HG02571 (cell line): ENCODE measurements around the gene ARFGAP1.
"Not testable (repeated sequence)": the region's sequence is repeated elsewhere in the genome, so short reads cannot be mapped to it uniquely, and the experiment has no call there.

Experiments used
- ATAC-seq: cut with Tn5 transposase; IDR thresholded peaks from one replicate; pipeline ENCODE4 v1.9.1; 2021; ENCODE audit warnings: mild to moderate bottlenecking, moderate library complexity; ENCODE audit not compliant: unreplicated experiment

ARFGAP1 gene

GRCh38 chr20:63240004-63240403 is 32.6 kb upstream of the ARFGAP1 start:
- no peak for ATAC-seq

GRCh38 chr20:63241272-63241671 is 31.3 kb upstream of the ARFGAP1 start:
- ATAC-seq, result no peak

DNA sequence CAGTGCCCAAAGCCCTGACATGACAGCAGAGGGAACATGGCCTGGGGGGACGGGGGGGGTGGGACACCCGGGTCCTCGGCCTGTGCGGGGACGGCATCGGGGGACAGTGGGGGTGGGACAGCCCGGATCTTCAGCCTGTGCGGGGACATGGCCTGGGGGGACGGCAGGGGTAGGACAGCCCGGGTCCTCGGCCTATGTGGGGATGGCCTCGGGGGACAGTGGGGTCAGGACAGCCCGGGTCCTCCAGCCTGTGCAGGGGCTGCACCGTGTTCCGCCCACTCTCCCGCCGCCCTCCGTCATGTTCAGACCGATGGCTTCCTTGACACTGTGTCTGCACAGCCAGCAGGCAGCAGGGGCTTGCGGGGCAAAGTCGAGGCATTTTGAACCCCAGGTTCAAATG is 29.9 kb upstream of the ARFGAP1 start:
- no peak for ATAC-seq

DNA sequence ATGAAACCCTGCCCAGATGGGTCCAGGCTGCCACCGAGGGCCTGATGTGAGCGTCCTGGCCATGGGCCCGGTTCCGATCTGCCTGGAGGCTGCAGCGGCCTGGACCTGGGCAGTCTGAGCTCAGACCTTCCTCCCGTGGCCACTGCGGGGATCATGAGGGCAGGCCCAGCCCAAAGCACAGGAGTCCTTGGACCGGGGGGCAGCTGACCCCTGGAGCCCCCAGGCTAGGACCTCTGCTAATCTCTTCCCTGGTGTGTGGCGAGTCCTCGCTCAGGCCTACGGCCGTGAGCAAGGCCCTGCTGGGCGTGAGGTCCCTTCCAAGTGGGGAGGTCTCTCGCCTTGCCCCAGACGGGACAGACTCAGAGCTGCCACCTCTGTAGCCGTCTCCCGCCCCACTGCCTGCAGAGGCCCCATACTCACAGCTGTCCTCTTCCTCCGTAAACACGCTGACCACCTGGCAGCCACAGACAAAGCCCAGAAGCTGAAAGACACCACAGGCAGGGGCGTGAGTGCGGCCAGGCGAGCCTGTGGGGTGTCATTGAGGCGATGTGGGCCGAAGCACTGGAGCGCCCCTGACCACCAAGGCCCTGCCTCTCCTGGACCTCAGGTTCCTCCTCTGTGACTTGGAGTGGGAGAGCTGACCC is 28.9 kb upstream of the ARFGAP1 start:
- ATAC-seq, result no peak

- ATAC-seq, result no peak
These were observed 28.1 kb upstream of the ARFGAP1 start for GRCh38 chr20:63244468-63244867.

DNA sequence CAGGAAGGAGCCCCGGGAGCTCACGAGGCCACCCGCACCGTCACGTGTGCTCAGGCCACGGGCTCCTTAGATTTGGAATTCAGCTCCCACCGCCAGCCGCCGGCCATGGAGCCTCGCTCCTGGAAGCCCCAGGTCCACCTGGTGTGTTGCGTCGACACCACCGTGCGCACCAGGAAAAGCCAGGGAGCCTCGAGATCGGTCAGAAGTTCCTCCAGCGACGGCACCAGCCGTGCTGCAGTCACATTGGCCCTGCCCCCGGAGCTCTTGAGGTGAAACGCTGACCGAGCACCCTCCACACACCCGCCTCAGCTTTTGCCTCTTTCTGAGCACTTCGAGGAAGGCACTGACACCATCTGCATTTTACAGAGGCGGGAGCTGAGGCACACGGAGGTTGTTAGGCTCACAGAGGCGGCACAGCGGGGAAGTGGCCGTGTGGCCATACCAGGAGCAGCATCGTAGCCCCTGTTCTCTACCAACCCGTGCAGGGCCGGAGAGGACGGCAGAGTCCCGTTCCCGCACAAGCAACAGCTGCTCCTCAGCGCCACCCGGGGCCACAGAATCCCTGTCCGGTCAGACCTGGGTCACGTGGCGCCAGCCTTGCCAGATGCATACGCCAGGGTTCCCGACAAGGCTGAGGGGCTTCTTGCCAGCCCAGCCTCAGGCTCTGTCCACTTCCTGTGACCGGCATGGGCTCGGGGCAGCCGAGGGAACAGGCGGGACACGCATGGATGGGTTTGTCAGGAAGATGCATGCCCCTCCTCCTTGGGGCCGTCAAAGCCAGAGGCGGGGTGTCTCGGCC is 25.9 kb upstream of the ARFGAP1 start:
- ATAC-seq, result no peak

DNA sequence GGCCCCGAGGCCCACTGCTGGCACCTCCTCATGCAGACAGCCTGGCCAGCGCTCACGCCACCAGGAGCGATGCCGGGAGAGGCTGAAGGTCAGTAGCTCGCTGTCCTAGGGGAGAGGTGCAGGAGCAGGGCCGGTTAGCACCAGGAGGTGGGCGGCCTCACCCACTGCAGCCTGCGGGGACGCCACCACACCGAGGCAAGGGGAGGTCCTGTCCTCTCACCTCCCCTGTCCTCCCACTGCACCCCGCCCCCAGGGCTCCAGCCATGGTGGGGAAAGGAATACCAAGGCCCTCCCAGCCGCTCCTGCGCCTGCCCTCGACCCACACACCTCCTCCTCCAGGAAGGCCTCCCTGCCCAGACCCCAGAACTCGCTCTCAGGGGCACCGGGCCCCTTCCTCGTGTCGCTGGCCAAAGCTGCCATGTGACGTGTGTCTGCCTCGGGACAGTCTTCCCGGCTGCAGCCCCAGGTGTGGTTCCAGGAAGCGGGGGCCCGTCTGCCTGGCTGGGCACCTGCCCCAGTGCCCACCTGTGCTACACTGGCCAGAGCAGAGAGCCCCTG is 24.9 kb upstream of the ARFGAP1 start:
- no peak for ATAC-seq

GRCh38 chr20:63248835-63249591 is 23.6 kb upstream of the ARFGAP1 start:
- ATAC-seq, result no peak

DNA sequence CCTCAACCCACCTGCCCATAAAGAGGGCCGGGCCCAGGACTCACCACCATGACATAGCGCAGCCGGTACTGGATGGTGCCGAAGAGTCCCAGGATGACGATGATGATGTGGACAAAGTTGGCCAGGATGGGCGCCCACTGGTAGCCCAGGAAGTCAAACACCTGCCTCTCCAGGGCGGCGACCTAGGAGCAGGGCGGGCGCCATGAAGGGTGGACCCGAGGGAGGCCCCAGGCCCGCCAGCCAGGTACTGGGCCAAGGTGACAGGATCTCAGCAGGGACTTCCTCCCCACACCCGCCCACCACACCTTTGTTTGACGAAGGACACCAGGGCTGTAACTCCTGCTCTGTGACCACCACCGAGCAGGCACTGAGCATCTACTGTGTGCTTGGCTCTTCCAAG is 22.7 kb upstream of the ARFGAP1 start:
- ATAC-seq, result no peak

DNA sequence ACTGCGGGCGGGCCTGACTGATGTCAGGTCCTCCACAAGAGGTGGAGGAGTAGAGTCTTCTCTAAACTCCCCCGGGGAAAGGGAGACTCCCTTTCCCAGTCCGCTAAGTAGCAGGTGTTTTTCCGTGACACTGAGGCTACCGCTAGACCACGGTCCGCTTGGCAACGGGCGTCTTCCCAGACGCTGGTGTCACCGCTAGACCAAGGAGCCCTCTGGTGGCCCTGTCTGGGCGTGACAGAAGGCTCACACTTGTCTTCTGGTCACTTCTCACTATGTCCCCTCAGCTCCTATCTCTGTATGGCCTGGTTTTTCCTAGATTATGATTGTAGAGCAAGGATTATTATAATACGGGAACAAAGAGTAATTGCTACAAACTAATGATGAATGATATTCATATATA is 21.3 kb upstream of the ARFGAP1 start:
- not testable (repeated sequence) for ATAC-seq

DNA sequence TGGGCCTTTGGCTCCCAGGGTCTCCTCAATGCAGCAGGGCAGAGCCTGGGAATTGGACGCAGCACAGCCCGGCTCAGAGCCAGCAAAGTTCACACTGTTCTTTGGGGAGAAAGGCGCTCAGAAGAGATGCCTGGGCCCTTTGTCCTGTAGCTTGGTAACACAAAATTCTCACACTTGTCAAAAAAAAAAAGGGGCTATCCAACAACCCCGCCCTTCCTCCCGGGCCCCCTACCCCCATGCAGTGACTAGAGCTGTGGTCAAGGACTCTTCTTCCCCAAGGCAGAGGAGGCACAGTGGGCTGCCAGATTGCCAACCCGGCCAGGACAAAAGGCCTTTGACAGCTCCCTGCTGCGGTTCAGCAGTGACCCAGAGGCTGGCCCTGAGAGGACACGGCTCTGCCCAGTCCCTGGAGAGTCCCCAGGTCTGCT is 20.3 kb upstream of the ARFGAP1 start:
- no peak for ATAC-seq

GRCh38 chr20:63253065-63253437 is 19.6 kb upstream of the ARFGAP1 start:
- no peak for ATAC-seq

- no peak for ATAC-seq
These were observed 19.0 kb upstream of the ARFGAP1 start for GRCh38 chr20:63253438-63254231.

GRCh38 chr20:63254232-63254605 is 18.4 kb upstream of the ARFGAP1 start, which contains the start of gene NKAIN4:
Gene NKAIN4 (minus strand): TSS chr20:63254463. CDS start chr20:63254450, 13 bp downstream.
- ATAC-seq, result no peak

GRCh38 chr20:63254606-63255384 is 17.8 kb upstream of the ARFGAP1 start:
- no peak for ATAC-seq

GRCh38 chr20:63255931-63256704 is 16.5 kb upstream of the ARFGAP1 start:
- no peak for ATAC-seq

- no peak for ATAC-seq
These were observed 15.7 kb upstream of the ARFGAP1 start for GRCh38 chr20:63256954-63257353.

DNA sequence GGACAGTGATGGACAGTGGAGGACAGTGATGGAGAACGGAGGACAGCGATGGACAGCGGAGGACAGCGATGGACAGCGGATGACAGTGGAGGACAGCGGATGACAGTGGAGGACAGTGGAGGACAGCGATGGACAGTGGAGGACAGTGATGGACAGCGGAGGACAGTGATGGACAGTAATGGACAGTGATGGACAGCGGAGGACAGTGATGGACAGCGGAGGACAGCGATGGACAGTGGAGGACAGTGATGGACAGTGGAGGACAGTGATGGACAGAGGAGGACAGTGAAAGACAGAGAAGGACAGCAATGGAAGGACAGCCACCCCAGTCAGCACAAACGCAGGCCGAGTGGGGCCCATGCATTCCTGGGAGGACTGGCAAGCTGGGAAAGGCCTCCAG is 15.0 kb upstream of the ARFGAP1 start:
- ATAC-seq, result no peak

GRCh38 chr20:63258781-63259180 is 13.8 kb upstream of the ARFGAP1 start:
- no peak for ATAC-seq
